Ascending aorta (tissue), 2 donors: ENCODE measurements around the gene PON3. TPM values are rescaled to one million over a fixed set of nuclear protein-coding genes. Genes with fewer than 3 reads are reported as not detected.

ENCODE experiments used
- DNase-seq, 2 donors: peaks; one replicate each; pipeline ENCODE4 v3.0.0-alpha.2; 2019; ENCODE audit warnings: low spot score in 2 of 2
- H3K27ac ChIP-seq, 2 donors: fragments of 200-600 bp; sonication (generic); one replicate each; pipeline ENCODE4 v1.5.1; 2016 to 2017; ENCODE audit warnings: mild to moderate bottlenecking in 1 of 2
- H3K27me3 ChIP-seq: fragments of 200-600 bp; sonication (generic); one replicate; pipeline ENCODE4 v1.5.1; 2017
- H3K36me3 ChIP-seq, 2 donors: fragments of 200-600 bp; sonication (generic); one replicate each; pipeline ENCODE4 v1.5.1; 2016
- H3K4me1 ChIP-seq, 2 donors: fragments of 200-600 bp; sonication (generic); one replicate each; pipeline ENCODE4 v1.5.1; 2016 to 2017; ENCODE audit warnings: mild to moderate bottlenecking in 1 of 2
- H3K4me3 ChIP-seq, 2 donors: fragments of 200-600 bp; sonication (generic); one replicate each; pipeline ENCODE4 v1.5.1; 2016 to 2017; ENCODE audit warnings: mild to moderate bottlenecking in 1 of 2
- H3K9me3 ChIP-seq, 2 donors: fragments of 200-600 bp; sonication (generic); one replicate each; pipeline ENCODE4 v1.5.1; 2016
- CTCF ChIP-seq, 3 experiments: fragments of 200-600 bp in 2 of 3; fragments of 450-650 bp in 1 of 3; sonication (generic) in 2 of 3; IDR thresholded peaks; one replicate each; pipeline ENCODE4 v1.5.1; 2016 to 2019; ENCODE audit warnings: antibody characterized with exemption in 3 of 3, mild to moderate bottlenecking in 1 of 3, moderate library complexity in 1 of 3
- intact Hi-C: fragments of 100-400 bp; cut with DNase I; formaldehyde crosslinking; loops from one replicate; pipeline ENCODE4 v1.15.1; 2023
- total RNA-seq: library from RNA; depleted of rRNA; stranded (reverse); fragments of >200 nt; gene quantifications from one replicate; pipeline ENCODE4 v1.1.0, GENCODE V29; 2016

PON3 gene
- total RNA-seq, 1 donor from 2014 or later = not detected

GRCh38 chr7:95327356-95327755 lies 68.8 kb downstream of the PON3 start:
- Histone ChIP-seq H3K27me3 (no peaks in the 10 kb centered on the region), H3K4me1 (no peaks in the 10 kb centered on the region), H3K27ac (no peak overlapping the region), H3K36me3 (no peaks in the 10 kb centered on the region), H3K9me3 (no peaks in the 10 kb centered on the region), H3K4me3 (no peak overlapping the region)
- no peak for TF ChIP-seq CTCF (IDR thresholded peaks at IDR 0.05)
- no peak for DNase-seq
- intact Hi-C loops = no loop called here

- Histone ChIP-seq H3K36me3 (no peaks in the 10 kb centered on the region), H3K27me3 (no peaks in the 10 kb centered on the region), H3K4me1 (no peaks in the 10 kb centered on the region), H3K27ac (no peak within 1 kb of the TSS), H3K9me3 (no peaks in the 10 kb centered on the region), H3K4me3 (no peak within 1 kb of the TSS)
- no peak for TF ChIP-seq CTCF (IDR thresholded peaks at IDR 0.05)
- no peak for DNase-seq
- intact Hi-C loops = no loop called here
These were observed 71.7 kb downstream of the PON3 start, which contains the start of gene PON1 for GRCh38 chr7:95324431-95324830. PON1 (minus strand) TSS chr7:95324532; CDS start chr7:95324475, 57 bp downstream.

- H3K27me3 ChIP-seq = no peaks in the 10 kb centered on the region
- intact Hi-C loops = no loop called here
- H3K36me3 ChIP-seq = no peaks in the 10 kb centered on the region
- H3K9me3 ChIP-seq = no peaks in the 10 kb centered on the region
- no peaks in the 10 kb centered on the region for H3K4me1 ChIP-seq
- H3K27ac ChIP-seq = no peak overlapping the region
- no peak for TF ChIP-seq CTCF (IDR thresholded peaks at IDR 0.05)
- no peak overlapping the region for H3K4me3 ChIP-seq
- DNase-seq = no peak
These were observed 72.6 kb downstream of the PON3 start for GRCh38 chr7:95323410-95324129.

GRCh38 chr7:95322854-95323253 lies 73.3 kb downstream of the PON3 start:
- no peaks in the 10 kb centered on the region for H3K36me3 ChIP-seq
- no peak for DNase-seq
- TF ChIP-seq CTCF (IDR thresholded peaks at IDR 0.05) = no peak
- no peaks in the 10 kb centered on the region for H3K27me3 ChIP-seq
- intact Hi-C loops = no loop called here
- H3K27ac ChIP-seq = no peak overlapping the region
- no peaks in the 10 kb centered on the region for H3K4me1 ChIP-seq
- H3K9me3 ChIP-seq = no peaks in the 10 kb centered on the region
- no peak overlapping the region for H3K4me3 ChIP-seq

GRCh38 chr7:95322396-95322795 lies 73.8 kb downstream of the PON3 start:
- intact Hi-C loops = no loop called here
- no peak overlapping the region for H3K4me3 ChIP-seq
- no peaks in the 10 kb centered on the region for H3K9me3 ChIP-seq
- no peak overlapping the region for H3K27ac ChIP-seq
- no peaks in the 10 kb centered on the region for H3K27me3 ChIP-seq
- DNase-seq = no peak
- no peaks in the 10 kb centered on the region for H3K4me1 ChIP-seq
- H3K36me3 ChIP-seq = no peaks in the 10 kb centered on the region
- no peak for TF ChIP-seq CTCF (IDR thresholded peaks at IDR 0.05)
